ENCODE measurements around the gene ERBB3. TPM values are rescaled to one million over a fixed set of nuclear protein-coding genes. Genes with fewer than 3 reads are reported as not detected.

Gene ERBB3
- total RNA-seq, 1 experiment from 2014 or later, result 64.3 TPM

- H3K36me3 Mint-ChIP-seq, result peaks cover 22% of the 10 kb centered on the region
- no peak for TF ChIP-seq ZNF219 (CRISPR knock-in tag; IDR thresholded peaks at IDR 0.05; ENCODE audit: borderline replicate concordance)
- 0 out of 2 replicates have a peak, but pooled peaks have one; percentile 7 for TF ChIP-seq EMX1 (CRISPR knock-in tag; IDR thresholded peaks at IDR 0.05)
- no peaks in the 10 kb centered on the region for H3K9me3 Mint-ChIP-seq
- H3K27me3 Mint-ChIP-seq (ENCODE audit: low read depth), result no peaks in the 10 kb centered on the region; the same call in 1 of the 2 replicates
- ATAC-seq, result no peak
- POLR2A ChIA-PET, result interaction anchor here (0.6 to 5.3 kb wide), 8 partner anchors 9 to 532 kb away, joined by 3 to 104 read pairs (median 4); partner anchors contain the start of genes MYL6, PA2G4, SMARCC2 and ZC3H10
- CTCF ChIA-PET, result interaction anchor here (0.5 to 4.2 kb wide), 19 partner anchors 9 to 557 kb away, joined by 3 to 22 read pairs (median 3); partner anchors contain the start of genes COQ10A, MYL6, MYL6B and ORMDL2
- DNase-seq (ENCODE audit: low spot score), result no peak
- peak overlapping the region; percentile 99 for H3K27ac Mint-ChIP-seq
- H3K4me3 Mint-ChIP-seq, result peak overlapping the region; percentile 98
- peaks cover 30% of the 10 kb centered on the region for H3K4me1 Mint-ChIP-seq
These were observed 46.8 kb downstream of the ERBB3 start for GRCh38 chr12:56126732-56127239.

GRCh38 chr12:56127485-56127887 lies 47.5 kb downstream of the ERBB3 start:
- peaks cover 30% of the 10 kb centered on the region for H3K4me1 Mint-ChIP-seq
- CTCF ChIA-PET, result interaction anchor here (0.6 to 4.2 kb wide), 27 partner anchors 8 to 1044 kb away, joined by 3 to 61 read pairs (median 5); partner anchors contain the start of genes ANKRD52, COQ10A, MYL6 and MYL6B
- H3K36me3 Mint-ChIP-seq, result peaks cover 27% of the 10 kb centered on the region
- peak overlapping the region; percentile 98 for H3K4me3 Mint-ChIP-seq
- DNase-seq (ENCODE audit: low spot score) (no peak), ATAC-seq (no peak)
- POLR2A ChIA-PET, result interaction anchor here (0.6 to 5.3 kb wide), 16 partner anchors 9 to 509 kb away, joined by 3 to 104 read pairs (median 6); partner anchors contain the start of genes CNPY2, MYL6, PA2G4 and RNF41
- TF ChIP-seq SMAD4 (CRISPR knock-in tag; IDR thresholded peaks at IDR 0.05), result no peak
- TF ChIP-seq AFF4 (CRISPR knock-in tag; IDR thresholded peaks at IDR 0.05; ENCODE audit: borderline replicate concordance), result no peak
- TF ChIP-seq MLX (CRISPR knock-in tag; IDR thresholded peaks at IDR 0.05), result no peak
- TF ChIP-seq ATF3 (CRISPR knock-in tag; conservative IDR thresholded peaks at IDR 0.05), result no peak
- no peak for TF ChIP-seq FOXP1 (CRISPR knock-in tag; IDR thresholded peaks at IDR 0.05; ENCODE audit: borderline replicate concordance)
- TF ChIP-seq ZNF281 (CRISPR knock-in tag; IDR thresholded peaks at IDR 0.05), result no peak
- TF ChIP-seq ZNF396 (CRISPR knock-in tag; IDR thresholded peaks at IDR 0.05; ENCODE audit: borderline replicate concordance), result no peak
- no peak for TF ChIP-seq ZNF263 (CRISPR knock-in tag; IDR thresholded peaks at IDR 0.05; ENCODE audit: low read depth)
- TF ChIP-seq MYBL2 (CRISPR knock-in tag; IDR thresholded peaks at IDR 0.05), result no peak
- H3K27ac Mint-ChIP-seq, result peak overlapping the region; percentile 99
- H3K9me3 Mint-ChIP-seq, result no peaks in the 10 kb centered on the region
- no peaks in the 10 kb centered on the region; the same call in 1 of the 2 replicates for H3K27me3 Mint-ChIP-seq (ENCODE audit: low read depth)
